ENCODE results near the gene DDOST.

DDOST gene

DNA sequence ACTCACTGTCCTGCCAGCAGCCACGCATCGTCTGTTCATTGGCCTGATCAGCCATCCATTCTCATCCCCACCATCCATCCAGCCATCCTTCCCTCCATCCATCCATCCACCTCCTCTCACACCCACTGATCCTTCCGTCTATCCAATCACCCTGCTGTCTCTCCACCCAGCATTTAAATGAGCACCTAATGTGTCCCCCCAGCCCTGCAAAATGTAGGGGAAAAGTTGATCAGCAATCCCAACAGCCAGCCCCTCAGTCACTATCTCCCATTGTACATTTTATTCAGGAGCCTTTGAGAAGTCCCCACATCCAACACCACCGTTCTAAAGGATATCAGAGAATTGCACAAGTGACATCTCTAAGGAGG is 11.1 kb upstream of the DDOST start:
- TF ChIP-seq, protein P1, sequence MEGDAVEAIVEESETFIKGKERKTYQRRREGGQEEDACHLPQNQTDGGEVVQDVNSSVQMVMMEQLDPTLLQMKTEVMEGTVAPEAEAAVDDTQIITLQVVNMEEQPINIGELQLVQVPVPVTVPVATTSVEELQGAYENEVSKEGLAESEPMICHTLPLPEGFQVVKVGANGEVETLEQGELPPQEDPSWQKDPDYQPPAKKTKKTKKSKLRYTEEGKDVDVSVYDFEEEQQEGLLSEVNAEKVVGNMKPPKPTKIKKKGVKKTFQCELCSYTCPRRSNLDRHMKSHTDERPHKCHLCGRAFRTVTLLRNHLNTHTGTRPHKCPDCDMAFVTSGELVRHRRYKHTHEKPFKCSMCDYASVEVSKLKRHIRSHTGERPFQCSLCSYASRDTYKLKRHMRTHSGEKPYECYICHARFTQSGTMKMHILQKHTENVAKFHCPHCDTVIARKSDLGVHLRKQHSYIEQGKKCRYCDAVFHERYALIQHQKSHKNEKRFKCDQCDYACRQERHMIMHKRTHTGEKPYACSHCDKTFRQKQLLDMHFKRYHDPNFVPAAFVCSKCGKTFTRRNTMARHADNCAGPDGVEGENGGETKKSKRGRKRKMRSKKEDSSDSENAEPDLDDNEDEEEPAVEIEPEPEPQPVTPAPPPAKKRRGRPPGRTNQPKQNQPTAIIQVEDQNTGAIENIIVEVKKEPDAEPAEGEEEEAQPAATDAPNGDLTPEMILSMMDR (IDR thresholded peaks at IDR 0.05) = no peak
- DNase-seq (ENCODE audit: low spot score) = no peak
- Histone ChIP-seq H3K4me3 (no peak overlapping the region), H3K27ac (no peak overlapping the region)

DNA sequence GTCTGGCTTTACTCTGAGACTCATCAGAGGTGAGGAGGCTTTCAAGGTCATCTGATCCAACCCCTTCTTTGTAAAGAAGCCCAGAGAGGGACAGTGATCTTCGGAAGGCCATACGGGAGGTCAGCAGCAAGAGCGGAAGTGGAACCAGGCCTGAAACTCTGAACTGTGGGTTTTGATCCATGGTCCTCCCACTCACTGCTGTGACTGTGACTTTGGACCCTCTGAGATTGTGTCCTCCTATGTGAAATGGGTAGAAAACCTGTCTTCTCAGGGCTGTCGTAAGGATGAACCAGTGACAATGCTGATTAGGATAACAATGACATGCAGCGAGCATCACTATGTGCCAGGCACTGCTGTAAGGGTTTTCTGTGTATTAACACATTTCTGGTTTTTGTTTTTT is 9.8 kb upstream of the DDOST start:
- no peak for DNase-seq (ENCODE audit: low spot score)
- no peak overlapping the region for H3K27ac ChIP-seq

DNA sequence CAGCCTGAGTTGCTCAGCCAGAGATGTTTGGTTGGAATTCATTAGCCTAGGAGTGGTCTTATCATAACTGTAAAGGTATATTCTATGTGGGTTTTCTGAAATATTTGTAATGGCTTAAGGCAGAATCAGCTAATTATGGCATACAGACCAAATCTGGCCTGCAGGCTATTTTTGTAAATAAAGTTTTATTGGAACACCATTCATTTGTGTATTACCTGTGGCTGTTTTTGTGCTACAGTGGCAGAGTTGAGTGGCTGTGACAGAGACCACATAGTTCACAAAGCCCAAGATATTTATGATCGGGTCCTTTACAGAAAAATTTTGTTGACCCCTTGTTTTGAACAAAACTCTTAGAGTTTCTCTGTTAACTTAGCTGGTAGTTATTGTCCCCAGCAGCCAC is 7.4 kb upstream of the DDOST start:
- H3K4me3 ChIP-seq = no peak overlapping the region
- H3K27ac ChIP-seq = no peak overlapping the region
- no peak for DNase-seq (ENCODE audit: low spot score)
- TF ChIP-seq, protein P1 (IDR thresholded peaks at IDR 0.05) = no peak

More for the DNA sequence above, 9.8 kb upstream of the DDOST start:
- no peak overlapping the region for H3K4me3 ChIP-seq
- TF ChIP-seq, protein P1 (IDR thresholded peaks at IDR 0.05) = no peak

DNA sequence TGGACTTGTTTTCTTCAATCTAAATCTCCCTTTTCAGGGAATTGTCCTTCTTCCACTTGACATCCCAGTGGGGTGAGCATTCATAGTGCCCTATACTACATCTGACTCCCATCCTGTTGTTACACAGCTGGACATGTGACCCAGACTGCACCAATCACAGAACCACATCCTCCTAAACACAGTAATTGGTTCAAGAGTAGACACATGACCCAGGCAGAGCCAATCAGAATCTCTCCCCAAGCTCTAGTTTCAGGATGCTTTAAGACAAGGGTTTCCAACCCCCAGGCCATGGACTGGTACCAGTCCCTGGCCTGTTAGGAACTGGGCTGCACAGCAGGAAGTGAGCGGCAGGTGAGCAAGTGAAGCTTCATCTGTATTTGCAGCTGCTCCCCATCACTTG is 5.6 kb upstream of the DDOST start:
- no peak for DNase-seq (ENCODE audit: low spot score)
- no peak overlapping the region for H3K4me3 ChIP-seq
- TF ChIP-seq, protein P1 (IDR thresholded peaks at IDR 0.05) = no peak
- H3K27ac ChIP-seq = no peak overlapping the region

DNA sequence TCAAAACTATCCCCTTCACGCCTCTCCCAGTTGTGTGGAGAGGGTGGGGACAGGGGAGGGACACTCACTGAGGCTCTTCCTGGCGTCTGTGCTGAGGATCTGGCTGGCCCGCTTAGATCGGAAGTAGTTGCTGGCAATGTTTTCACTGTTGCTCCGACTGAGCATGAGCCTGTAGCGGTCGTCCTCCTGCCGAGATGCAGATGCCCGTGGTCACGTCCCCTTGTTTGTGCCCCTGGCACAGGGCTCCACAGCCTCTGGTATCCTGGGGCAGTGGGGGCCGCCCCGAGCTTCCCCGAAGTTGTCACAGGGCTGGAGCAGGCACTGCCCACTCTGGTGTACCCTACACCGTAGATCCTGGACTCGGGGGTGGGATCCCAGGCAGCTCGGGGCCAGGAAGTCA is 5.0 kb upstream of the DDOST start:
- TF ChIP-seq, protein P1 (IDR thresholded peaks at IDR 0.05) = no peak
- no peak for DNase-seq (ENCODE audit: low spot score)

DNA sequence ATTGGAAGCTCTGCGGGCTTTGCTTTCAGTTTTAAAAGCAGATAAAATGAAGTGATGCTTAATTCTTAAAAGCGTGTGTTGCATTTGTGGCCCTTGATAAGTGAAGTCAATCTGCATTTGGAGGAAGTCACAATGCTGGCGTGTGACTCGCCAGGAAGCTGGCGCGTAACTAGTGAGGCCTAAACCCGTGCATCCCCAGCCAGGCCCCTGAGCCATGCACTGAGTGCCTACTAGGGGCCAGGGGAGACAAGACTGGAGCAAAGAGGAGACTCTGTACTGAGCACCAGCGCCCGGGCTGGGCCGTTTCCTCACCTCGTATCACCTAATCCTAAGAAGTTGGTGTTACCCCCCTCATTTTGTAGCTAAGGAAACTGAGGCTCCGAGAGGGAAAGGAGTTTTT is 4.6 kb upstream of the DDOST start:
- peak overlapping the region in 1 of 2 donors; percentile 13 for H3K27ac ChIP-seq
- no peak for DNase-seq (ENCODE audit: low spot score)

More for the DNA sequence above, 5.0 kb upstream of the DDOST start:
- peak overlapping the region in 1 of 2 donors; percentile 37 for H3K27ac ChIP-seq
- no peak overlapping the region for H3K4me3 ChIP-seq

More for the DNA sequence above, 4.6 kb upstream of the DDOST start:
- TF ChIP-seq, protein P1 (IDR thresholded peaks at IDR 0.05) = no peak
- H3K4me3 ChIP-seq = no peak overlapping the region
